GM21447 (cell line): ENCODE measurements around the gene PAAF1.

Experiments used
- ATAC-seq: cut with Tn5 transposase; IDR thresholded peaks from one replicate; pipeline ENCODE4 v1.9.1; 2021; ENCODE audit not compliant: unreplicated experiment

Gene PAAF1

GRCh38 chr11:73969991-73970800 lies 93.4 kb downstream of the PAAF1 start:
- no peak for ATAC-seq

GRCh38 chr11:73971175-73971719 lies 94.4 kb downstream of the PAAF1 start:
- no peak for ATAC-seq

- ATAC-seq: no peak
These were observed 95.4 kb downstream of the PAAF1 start for GRCh38 chr11:73972187-73972586.

GRCh38 chr11:73972620-73973449 lies 96.0 kb downstream of the PAAF1 start:
- no peak for ATAC-seq

- ATAC-seq: no peak
These were observed 98.0 kb downstream of the PAAF1 start for GRCh38 chr11:73974604-73975478.

- no peak for ATAC-seq
These were observed 98.6 kb downstream of the PAAF1 start for GRCh38 chr11:73975479-73975757.

GRCh38 chr11:73976451-73977151 lies 99.8 kb downstream of the PAAF1 start:
- ATAC-seq: no peak

GRCh38 chr11:73977856-73978519 lies 101.2 kb downstream of the PAAF1 start:
- ATAC-seq: no peak

GRCh38 chr11:73978576-73979086 lies 101.8 kb downstream of the PAAF1 start:
- ATAC-seq: no peak

- ATAC-seq: peak; percentile 56
These were observed 103.5 kb downstream of the PAAF1 start for GRCh38 chr11:73980001-73980961.
